NCI-H510A (cell line): ENCODE measurements around the gene RBM33.

Experiments used
- DNase-seq: peaks from one replicate; lab custom pipeline; 2025; lab: John Stamatoyannopoulos, UW

The RBM33 gene

GRCh38 chr7:155750255-155751125, 106.0 kb downstream of the RBM33 start:
- no peak for DNase-seq

- no peak for DNase-seq
Observed at GRCh38 chr7:155751409-155751808, 106.9 kb downstream of the RBM33 start.

- no peak for DNase-seq
Observed at GRCh38 chr7:155752756-155753445, 108.4 kb downstream of the RBM33 start.

GRCh38 chr7:155753446-155753965, 109.0 kb downstream of the RBM33 start:
- no peak for DNase-seq

- no peak for DNase-seq
Observed at GRCh38 chr7:155754165-155754564, 109.7 kb downstream of the RBM33 start.

GRCh38 chr7:155755026-155755425, 110.6 kb downstream of the RBM33 start:
- DNase-seq, result no peak

GRCh38 chr7:155756322-155756721, 111.9 kb downstream of the RBM33 start:
- no peak for DNase-seq

- DNase-seq, result no peak
Observed at GRCh38 chr7:155758348-155758747, 113.9 kb downstream of the RBM33 start.

GRCh38 chr7:155759740-155760430, 115.4 kb downstream of the RBM33 start:
- no peak for DNase-seq

GRCh38 chr7:155761162-155761561, 116.7 kb downstream of the RBM33 start:
- no peak for DNase-seq

- DNase-seq, result no peak
Observed at GRCh38 chr7:155762036-155762435, 117.6 kb downstream of the RBM33 start.

- no peak for DNase-seq
Observed at GRCh38 chr7:155762655-155763054, 118.2 kb downstream of the RBM33 start.

- no peak for DNase-seq
Observed at GRCh38 chr7:155763122-155763521, 118.7 kb downstream of the RBM33 start.

- no peak for DNase-seq
Observed at GRCh38 chr7:155763691-155764437, 119.4 kb downstream of the RBM33 start.

- no peak for DNase-seq
Observed at GRCh38 chr7:155764438-155764793, 120.0 kb downstream of the RBM33 start.

- DNase-seq, result no peak
Observed at GRCh38 chr7:155765458-155765857, 121.0 kb downstream of the RBM33 start.

GRCh38 chr7:155766386-155766785, 121.9 kb downstream of the RBM33 start:
- DNase-seq, result no peak

- DNase-seq, result no peak
Observed at GRCh38 chr7:155766966-155767916, 122.8 kb downstream of the RBM33 start.

GRCh38 chr7:155769701-155770100, 125.2 kb downstream of the RBM33 start:
- no peak for DNase-seq

GRCh38 chr7:155770241-155770640, 125.8 kb downstream of the RBM33 start:
- no peak for DNase-seq

GRCh38 chr7:155773531-155773930, 129.1 kb downstream of the RBM33 start:
- DNase-seq, result no peak
